GM19455 (cell line): ENCODE results near the gene AGRP.

ENCODE experiments used
- ATAC-seq: cut with Tn5 transposase; IDR thresholded peaks from one replicate; pipeline ENCODE4 v1.9.1; 2021; ENCODE audit not compliant: unreplicated experiment

The AGRP gene

DNA sequence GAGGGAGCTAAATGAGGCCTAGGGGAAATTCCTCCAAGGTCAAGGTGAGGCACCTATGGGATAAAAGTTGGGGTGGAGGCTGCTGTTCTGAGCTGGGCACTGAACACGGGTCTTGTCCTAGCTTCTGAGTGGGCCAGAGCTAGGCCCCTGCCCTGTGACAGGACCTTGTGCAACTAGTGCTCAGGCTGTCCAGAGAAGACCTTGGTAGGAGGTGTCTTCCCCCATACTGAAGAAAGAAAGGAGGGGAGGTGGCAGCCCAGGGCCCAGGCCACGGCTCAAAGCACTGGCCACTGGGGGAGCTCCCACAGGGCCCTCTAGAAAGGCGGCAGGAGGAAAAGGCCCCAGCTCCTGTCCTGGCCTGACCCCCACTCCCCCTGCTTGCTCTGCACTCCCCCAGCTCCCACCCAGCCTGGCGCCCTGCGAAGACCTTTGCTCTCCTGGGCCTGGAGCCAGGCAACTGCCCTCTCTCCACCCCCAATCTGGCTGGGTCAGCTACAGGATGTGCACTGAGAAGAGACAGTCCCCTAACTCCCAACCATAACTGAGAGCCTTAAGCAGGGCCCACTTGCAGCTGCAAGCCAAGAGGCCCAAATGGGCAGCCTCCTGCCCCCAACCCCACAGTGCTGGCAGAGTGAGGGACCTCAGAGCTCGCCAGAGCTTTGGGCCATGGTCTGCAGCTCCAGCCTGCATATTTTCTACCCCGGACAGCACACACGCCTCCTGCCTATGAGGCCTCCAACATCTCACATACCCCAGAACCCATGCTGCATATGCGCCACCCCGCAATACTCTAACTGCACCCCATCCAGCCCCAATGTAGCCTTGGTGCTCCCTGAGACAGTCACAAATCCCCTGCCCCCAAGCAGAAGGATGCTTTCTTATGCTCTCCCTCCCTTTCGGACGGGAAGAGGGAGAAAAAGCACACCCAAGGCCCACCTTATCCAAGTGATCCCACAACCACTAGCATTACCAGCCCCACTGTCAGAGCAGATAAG, 37.1 kb downstream of the AGRP start:
- ATAC-seq = no peak

GRCh38 chr16:67445441-67445912, 37.9 kb downstream of the AGRP start:
- ATAC-seq = no peak

GRCh38 chr16:67445126-67445426, 38.3 kb downstream of the AGRP start:
- no peak for ATAC-seq

DNA sequence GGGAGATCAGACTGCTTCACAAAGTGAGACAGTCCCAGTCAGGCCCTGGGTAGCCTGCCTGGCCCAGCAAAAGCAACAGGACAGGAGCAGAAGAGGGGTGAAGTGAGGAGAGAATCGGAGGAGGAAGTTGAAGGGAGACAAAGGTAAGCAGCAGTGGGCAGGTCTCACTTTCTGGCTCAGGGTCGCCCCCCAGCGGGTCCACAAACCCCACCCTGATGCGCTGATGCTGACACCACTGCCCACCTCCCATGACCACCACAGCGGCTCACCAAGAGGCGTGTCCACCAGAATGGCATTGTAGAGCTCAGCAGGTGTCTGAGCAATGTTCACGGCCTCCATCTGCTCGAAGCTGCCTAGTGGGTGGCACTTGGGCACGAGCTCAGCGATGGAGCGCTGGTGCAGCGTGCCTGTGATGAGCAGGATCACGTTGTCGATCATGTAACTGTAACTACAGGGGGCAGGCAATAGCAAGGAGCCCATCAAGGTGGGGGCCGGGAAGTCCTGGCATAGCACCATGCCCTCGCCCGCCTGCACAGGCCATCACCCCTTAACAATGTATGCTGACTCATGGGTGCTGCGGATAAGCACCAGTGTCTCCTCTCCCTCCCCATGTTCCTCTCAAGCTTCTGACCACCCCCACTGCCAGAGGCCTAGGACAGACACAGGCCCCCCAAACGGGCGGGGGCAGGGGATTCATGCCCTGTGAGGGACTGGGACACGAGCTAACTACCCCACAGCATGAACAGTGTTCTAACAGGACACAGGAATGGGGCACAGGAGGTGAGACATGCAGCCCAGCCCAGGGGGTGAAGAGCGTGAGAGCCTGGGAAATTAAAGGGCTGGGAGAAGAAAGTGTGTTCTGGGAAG, 38.9 kb downstream of the AGRP start:
- ATAC-seq = no peak

- ATAC-seq = no peak
Measured at GRCh38 chr16:67443265-67443664, 40.1 kb downstream of the AGRP start.

DNA sequence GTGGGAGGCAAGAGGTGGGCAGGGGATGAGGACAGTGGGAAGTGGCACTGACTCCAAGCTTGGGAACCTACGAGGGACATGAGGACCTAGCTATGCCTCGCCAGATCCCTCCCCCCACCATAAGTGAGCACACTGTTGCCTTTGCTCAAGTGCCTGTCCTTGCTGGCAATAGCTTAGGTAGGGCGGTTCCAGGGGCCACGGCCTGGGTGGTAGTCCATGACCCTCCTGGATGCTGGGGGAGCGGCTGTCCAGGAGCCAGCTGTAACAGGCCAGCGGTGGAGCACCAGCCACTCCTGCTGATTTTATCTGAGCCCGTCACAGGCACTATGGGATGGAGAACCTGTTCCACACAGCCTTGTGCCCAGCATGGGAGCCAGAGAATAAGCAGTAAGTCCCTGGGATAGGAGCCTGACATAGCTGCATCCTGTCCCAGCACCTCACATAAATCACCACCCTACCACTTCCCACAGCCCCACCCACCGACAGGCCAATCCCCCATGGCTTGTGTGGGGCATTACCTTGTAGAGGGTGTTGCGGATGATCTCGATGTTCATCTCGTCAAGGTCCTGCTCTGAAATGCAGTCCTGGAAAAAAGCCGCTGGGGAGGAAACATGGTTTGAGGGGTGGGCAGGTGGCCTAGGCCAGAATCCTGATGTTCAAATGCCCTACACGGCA, 40.6 kb downstream of the AGRP start:
- ATAC-seq = no peak

GRCh38 chr16:67441907-67442306, 41.4 kb downstream of the AGRP start:
- ATAC-seq = no peak

- no peak for ATAC-seq
Measured at GRCh38 chr16:67441271-67441753, 42.0 kb downstream of the AGRP start.

DNA sequence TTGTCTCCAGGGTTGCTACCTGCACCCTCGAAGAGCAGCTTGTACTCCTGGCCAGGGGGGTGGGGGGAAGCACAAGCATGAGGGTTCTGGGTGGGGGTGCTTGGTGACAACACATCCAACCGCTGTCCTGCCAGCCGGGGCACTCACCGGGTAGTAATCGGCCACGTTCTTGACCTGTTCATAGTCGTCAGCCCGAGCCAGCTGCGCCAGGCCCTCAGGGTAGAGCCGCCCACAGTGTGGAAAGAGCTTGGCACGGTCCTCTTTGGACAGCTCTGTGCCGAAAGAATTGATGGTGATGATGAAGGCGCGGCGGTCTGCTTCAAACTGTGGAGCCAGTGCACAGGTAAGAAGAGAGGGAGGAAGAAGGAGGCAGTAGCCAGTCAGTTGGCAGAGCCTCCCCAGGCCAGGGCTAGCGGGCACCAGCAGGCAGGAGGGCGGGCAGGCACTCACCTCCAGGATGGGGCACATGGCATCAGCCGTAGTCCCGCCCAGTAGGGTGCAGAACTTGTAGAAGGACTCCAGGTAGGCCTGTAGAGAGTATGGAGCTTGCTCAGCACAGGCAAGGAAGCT, 44.4 kb downstream of the AGRP start:
- ATAC-seq = no peak

DNA sequence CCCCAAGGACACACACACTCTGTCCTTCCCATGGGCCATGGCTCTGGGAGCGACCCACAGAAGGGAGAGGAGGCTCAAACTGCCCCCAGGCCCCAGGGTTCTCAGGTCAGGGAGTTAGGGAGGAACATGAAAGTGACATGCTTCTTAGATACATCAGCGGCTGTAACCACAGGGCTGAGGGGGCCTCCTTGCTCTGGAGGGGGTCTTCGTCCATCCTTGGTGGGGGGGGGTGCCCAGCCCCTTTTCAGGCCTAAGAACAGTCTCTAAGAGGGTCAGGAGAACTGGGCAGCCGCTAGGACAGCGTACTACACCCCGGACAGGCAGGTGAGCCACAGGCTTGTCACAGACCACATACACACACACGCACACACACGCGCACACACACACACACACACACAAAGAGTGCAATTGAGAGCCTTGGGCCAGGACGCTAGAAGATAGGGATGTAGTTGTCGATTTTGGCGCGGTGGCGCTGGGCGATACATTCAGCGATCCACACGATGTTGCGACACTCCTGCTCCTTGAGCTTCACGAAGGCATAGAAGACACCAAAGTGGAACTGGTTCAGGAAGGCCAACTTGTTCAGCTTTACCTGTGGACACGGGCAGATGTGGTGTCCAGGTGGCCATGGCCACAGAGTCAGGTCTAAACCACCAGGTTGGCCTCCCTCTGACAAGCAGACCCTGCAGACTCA, 45.1 kb downstream of the AGRP start:
- ATAC-seq = no peak

DNA sequence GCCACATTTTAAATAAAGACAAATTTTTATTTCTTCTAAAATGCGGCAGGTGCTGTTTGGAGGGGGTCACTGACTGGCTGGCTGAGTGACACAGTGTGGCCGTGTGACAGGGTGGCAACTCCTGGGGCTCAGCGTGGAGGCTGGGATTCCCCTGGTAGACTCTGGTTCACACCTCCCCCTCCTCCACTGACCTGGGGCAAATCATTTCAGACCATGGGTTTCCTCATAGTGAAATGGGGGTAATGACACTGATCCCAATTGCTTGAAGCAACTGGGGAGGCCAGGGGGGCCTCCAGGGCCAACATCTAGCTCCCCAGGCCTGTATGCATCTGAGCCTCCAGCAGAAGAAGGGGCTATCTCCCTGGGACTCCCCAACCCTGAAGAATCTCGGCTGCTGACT, 45.8 kb downstream of the AGRP start:
- ATAC-seq = no peak

GRCh38 chr16:67436640-67437193, 46.6 kb downstream of the AGRP start:
- no peak for ATAC-seq

- ATAC-seq = no peak
Measured at GRCh38 chr16:67435758-67436164, 47.6 kb downstream of the AGRP start.

GRCh38 chr16:67433131-67433719, 50.1 kb downstream of the AGRP start:
- no peak for ATAC-seq
